ENCODE results near the gene YDJC.
A peak's percentile ranks its signal among the peaks of the same experiment; 100 is the strongest.

The YDJC gene

DNA sequence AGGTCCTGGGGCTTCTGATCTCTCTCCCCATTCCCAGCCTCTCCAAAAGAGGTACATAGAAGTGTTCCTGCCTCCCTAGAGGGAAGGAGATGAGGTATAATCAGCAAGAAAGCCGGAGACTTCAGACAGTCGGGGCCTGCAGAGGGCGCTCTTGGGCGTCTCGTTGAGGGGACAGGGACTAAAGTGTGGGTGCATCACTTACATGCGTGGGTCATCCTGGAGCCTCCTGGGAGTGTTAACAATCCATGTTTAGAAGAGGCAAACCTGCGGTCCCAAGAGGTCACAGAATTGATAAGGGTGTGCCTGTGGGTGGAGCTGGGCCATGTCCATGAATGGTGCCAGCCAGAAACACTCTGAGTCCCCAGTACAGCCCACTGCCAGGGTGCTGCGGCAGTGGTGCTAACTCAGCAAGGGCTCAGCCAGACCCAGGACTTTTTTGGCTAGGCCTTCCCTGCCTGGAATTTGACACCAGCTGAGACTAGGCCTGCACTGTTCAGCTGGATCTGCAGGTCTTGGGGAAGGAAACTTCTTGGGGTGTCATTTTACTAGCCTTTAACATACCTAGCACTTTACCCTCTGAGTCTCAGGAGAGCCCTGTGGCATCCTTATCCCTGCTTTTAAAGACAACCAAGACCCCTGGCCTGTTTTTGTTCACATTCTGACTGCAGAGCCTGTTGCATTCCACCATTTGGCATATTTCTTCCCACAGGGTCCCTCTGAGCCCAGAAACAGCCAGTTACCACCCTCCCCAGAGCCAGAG, 5.5 kb downstream of the YDJC start:
- H3K36me3 ChIP-seq (ENCODE audit: control insufficient read depth in 1 of 2, insufficient read depth in 2 of 2, low read depth in 1 of 2, low read length in 2 of 2), result peaks cover 32 to 76% of the 10 kb centered on the region in 2 experiments
- no peak overlapping the region for H3K4me3 ChIP-seq (ENCODE audit: insufficient read depth in 1 of 2, low read depth in 1 of 2, low read length in 2 of 2)
- H2BK120ac ChIP-seq (ENCODE audit: low read depth, low read length), result no peak overlapping the region
- no peak overlapping the region for H3K4ac ChIP-seq (ENCODE audit: low read depth in 1 of 2, low read length in 2 of 2)
- H3K14ac ChIP-seq (ENCODE audit: low read length in 2 of 2), result no peak overlapping the region
- no peaks in the 10 kb centered on the region for H3K27me3 ChIP-seq (ENCODE audit: control insufficient read depth in 1 of 2, insufficient read depth in 1 of 2, low read length in 2 of 2)
- 67% methylated on average over 8 of the region's 8 CpGs for WGBS
- H3K4me2 ChIP-seq (ENCODE audit: low read length, poor library complexity, severe bottlenecking), result no peak overlapping the region
- no peak overlapping the region for H3K18ac ChIP-seq (ENCODE audit: low read depth in 1 of 2, low read length in 2 of 2)
- no peak for DNase-seq
- no peak overlapping the region for H2BK12ac ChIP-seq (ENCODE audit: low read length in 2 of 2)
- no peaks in the 10 kb centered on the region for H3K9me3 ChIP-seq (ENCODE audit: control insufficient read depth, low read length)
- no peak overlapping the region for H2AK5ac ChIP-seq (ENCODE audit: low read length, severe bottlenecking)
- H3K79me1 ChIP-seq (replicated peaks; ENCODE audit: low read length, poor library complexity, severe bottlenecking), result peaks cover 40% of the 10 kb centered on the region
- H3K27ac ChIP-seq (ENCODE audit: low read length, poor library complexity, severe bottlenecking), result no peak overlapping the region
- no peak overlapping the region for H4K91ac ChIP-seq (ENCODE audit: low read length)
- no peak overlapping the region for H3K9ac ChIP-seq (ENCODE audit: low read length)
- H2AFZ ChIP-seq (ENCODE audit: low read depth, low read length), result no peak overlapping the region
- peaks cover 36% of the 10 kb centered on the region for H3K4me1 ChIP-seq (ENCODE audit: control insufficient read depth, insufficient read depth, low read depth, low read length)
- H4K8ac ChIP-seq (ENCODE audit: low read length), result peak overlapping the region; percentile 47
- no peak overlapping the region for H2BK5ac ChIP-seq (ENCODE audit: low read depth, low read length, poor library complexity, severe bottlenecking)
- no peak overlapping the region for H3K23ac ChIP-seq (ENCODE audit: low read length in 2 of 2)
- H2BK15ac ChIP-seq (ENCODE audit: low read depth, poor library complexity, severe bottlenecking), result peak overlapping the region; percentile 73

DNA sequence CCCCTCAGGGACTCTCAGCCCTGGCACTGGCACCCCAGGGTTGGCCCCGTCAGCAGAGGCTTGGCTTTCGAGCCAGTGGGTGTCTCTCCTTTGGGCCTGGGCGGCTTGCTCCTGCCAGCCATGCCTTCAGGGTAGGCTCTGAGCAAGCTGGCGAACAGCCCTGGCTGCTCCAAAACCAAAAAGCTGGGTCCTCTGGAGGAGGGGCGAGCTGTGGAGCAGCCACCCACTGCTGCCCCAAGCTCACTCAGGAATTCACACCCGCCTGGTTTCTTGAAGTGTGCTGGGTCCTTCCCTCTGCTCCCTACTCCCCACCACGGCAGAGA, 6.2 kb downstream of the YDJC start:
- H3K79me1 ChIP-seq (replicated peaks; ENCODE audit: low read length, poor library complexity, severe bottlenecking), result peaks cover 41% of the 10 kb centered on the region
- H3K14ac ChIP-seq (ENCODE audit: low read length in 2 of 2), result no peak overlapping the region
- no peak for DNase-seq
- no peak overlapping the region for H4K91ac ChIP-seq (ENCODE audit: low read length)
- no peak overlapping the region for H4K8ac ChIP-seq (ENCODE audit: low read length)
- H2BK120ac ChIP-seq (ENCODE audit: low read depth, low read length), result no peak overlapping the region
- H3K4ac ChIP-seq (ENCODE audit: low read depth in 1 of 2, low read length in 2 of 2), result no peak overlapping the region
- no peak overlapping the region for H3K4me3 ChIP-seq (ENCODE audit: insufficient read depth in 1 of 2, low read depth in 1 of 2, low read length in 2 of 2)
- H2BK5ac ChIP-seq (ENCODE audit: low read depth, low read length, poor library complexity, severe bottlenecking), result no peak overlapping the region
- no peak overlapping the region for H3K18ac ChIP-seq (ENCODE audit: low read depth in 1 of 2, low read length in 2 of 2)
- peaks cover 32% of the 10 kb centered on the region for H3K4me1 ChIP-seq (ENCODE audit: control insufficient read depth, insufficient read depth, low read depth, low read length)
- H3K9ac ChIP-seq (ENCODE audit: low read length), result no peak overlapping the region
- no peak overlapping the region for H2AFZ ChIP-seq (ENCODE audit: low read depth, low read length)
- H2AK5ac ChIP-seq (ENCODE audit: low read length, severe bottlenecking), result no peak overlapping the region
- WGBS, result over 99% methylated on average over 6 of the region's 7 CpGs
- H3K27me3 ChIP-seq (ENCODE audit: control insufficient read depth in 1 of 2, insufficient read depth in 1 of 2, low read length in 2 of 2), result no peaks in the 10 kb centered on the region
- H3K9me3 ChIP-seq (ENCODE audit: control insufficient read depth, low read length), result no peaks in the 10 kb centered on the region
- no peak overlapping the region for H2BK12ac ChIP-seq (ENCODE audit: low read length in 2 of 2)
- H2BK15ac ChIP-seq (ENCODE audit: low read depth, poor library complexity, severe bottlenecking), result no peak overlapping the region
- no peak overlapping the region for H3K23ac ChIP-seq (ENCODE audit: low read length in 2 of 2)
- no peak overlapping the region for H3K27ac ChIP-seq (ENCODE audit: low read length, poor library complexity, severe bottlenecking)
- no peak overlapping the region for H3K4me2 ChIP-seq (ENCODE audit: low read length, poor library complexity, severe bottlenecking)
- H3K36me3 ChIP-seq (ENCODE audit: control insufficient read depth in 1 of 2, insufficient read depth in 2 of 2, low read depth in 1 of 2, low read length in 2 of 2), result peaks cover 37 to 76% of the 10 kb centered on the region in 2 experiments

DNA sequence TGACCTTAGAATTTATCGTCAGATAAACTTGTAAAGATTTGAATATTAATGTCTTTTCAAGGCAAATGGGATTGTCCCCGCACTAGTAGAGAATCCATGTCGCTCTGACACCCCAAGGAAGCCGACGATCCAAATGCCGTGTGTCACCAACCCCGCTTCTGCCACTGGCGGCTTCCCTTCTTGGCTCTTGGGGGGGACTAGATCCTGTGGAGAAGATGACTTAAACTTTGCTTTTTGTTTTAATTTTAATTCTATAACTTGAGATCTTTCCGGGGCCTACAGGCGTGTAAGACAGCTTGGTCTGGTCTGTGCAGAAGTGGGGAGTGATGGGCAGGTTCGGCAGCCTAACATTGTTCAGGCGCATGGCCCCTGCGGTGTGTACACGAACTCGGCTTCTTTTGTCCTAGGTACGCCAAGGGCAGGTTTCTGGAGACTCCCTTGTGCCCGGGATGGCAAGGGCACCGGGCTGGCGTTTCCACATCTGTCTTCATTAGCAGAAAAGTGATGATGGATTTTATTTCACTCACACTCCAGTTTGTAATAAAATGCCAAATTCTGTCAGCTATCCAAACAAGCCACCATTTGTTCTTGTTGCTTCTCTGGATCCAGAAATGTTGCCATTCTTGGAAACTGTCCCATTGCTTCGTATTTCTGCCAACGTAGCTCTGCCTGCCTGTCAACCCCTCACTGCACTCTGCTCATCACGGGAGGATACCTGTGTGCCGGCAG, 6.7 kb downstream of the YDJC start:
- no peak overlapping the region for H2BK15ac ChIP-seq (ENCODE audit: low read depth, poor library complexity, severe bottlenecking)
- no peak overlapping the region for H3K4ac ChIP-seq (ENCODE audit: low read depth in 1 of 2, low read length in 2 of 2)
- 95% methylated on average over 23 of the region's 23 CpGs for WGBS

More for the DNA sequence above, 6.7 kb downstream of the YDJC start:
- H2AK5ac ChIP-seq (ENCODE audit: low read length, severe bottlenecking), result no peak overlapping the region
- no peak overlapping the region for H2AFZ ChIP-seq (ENCODE audit: low read depth, low read length)
- H3K9ac ChIP-seq (ENCODE audit: low read length), result no peak overlapping the region
- no peak overlapping the region for H3K14ac ChIP-seq (ENCODE audit: low read length in 2 of 2)
- no peaks in the 10 kb centered on the region for H3K27me3 ChIP-seq (ENCODE audit: control insufficient read depth in 1 of 2, insufficient read depth in 1 of 2, low read length in 2 of 2)
- no peak overlapping the region for H3K4me2 ChIP-seq (ENCODE audit: low read length, poor library complexity, severe bottlenecking)
- no peak overlapping the region for H2BK12ac ChIP-seq (ENCODE audit: low read length in 2 of 2)
- peaks cover 37% of the 10 kb centered on the region for H3K79me1 ChIP-seq (replicated peaks; ENCODE audit: low read length, poor library complexity, severe bottlenecking)
- no peak overlapping the region for H2BK5ac ChIP-seq (ENCODE audit: low read depth, low read length, poor library complexity, severe bottlenecking)
- no peak overlapping the region for H3K27ac ChIP-seq (ENCODE audit: low read length, poor library complexity, severe bottlenecking)
- H3K4me3 ChIP-seq (ENCODE audit: insufficient read depth in 1 of 2, low read depth in 1 of 2, low read length in 2 of 2), result no peak overlapping the region
- no peak overlapping the region for H4K8ac ChIP-seq (ENCODE audit: low read length)
- no peak overlapping the region for H4K91ac ChIP-seq (ENCODE audit: low read length)
- H3K9me3 ChIP-seq (ENCODE audit: control insufficient read depth, low read length), result no peaks in the 10 kb centered on the region
- H2BK120ac ChIP-seq (ENCODE audit: low read depth, low read length), result no peak overlapping the region
- DNase-seq, result no peak
- peaks cover 38 to 72% of the 10 kb centered on the region in 2 experiments for H3K36me3 ChIP-seq (ENCODE audit: control insufficient read depth in 1 of 2, insufficient read depth in 2 of 2, low read depth in 1 of 2, low read length in 2 of 2)
- H3K18ac ChIP-seq (ENCODE audit: low read depth in 1 of 2, low read length in 2 of 2), result no peak overlapping the region
- no peak overlapping the region for H3K23ac ChIP-seq (ENCODE audit: low read length in 2 of 2)
- peaks cover 28% of the 10 kb centered on the region for H3K4me1 ChIP-seq (ENCODE audit: control insufficient read depth, insufficient read depth, low read depth, low read length)

Measured in mesenchymal stem cell (in vitro differentiated cells and primary cell).